Hepatocyte (in vitro differentiated cells): ENCODE measurements around the gene PTPN1.

Experiments
- CTCF ChIP-seq: fragments of 200-600 bp; sonication (generic); IDR thresholded peaks from 2 replicates; pipeline ENCODE4 v1.5.1; 2016; ENCODE audit warnings: antibody characterized with exemption, mild to moderate bottlenecking; ENCODE audit not compliant: poor library complexity
- EZH2 ChIP-seq: fragments of 200-600 bp; sonication (generic); IDR thresholded peaks from 2 replicates; pipeline ENCODE4 v1.6.1; 2016; ENCODE audit warnings: antibody characterized with exemption, mild to moderate bottlenecking, borderline replicate concordance
- EZH2phosphoT487 ChIP-seq: fragments of 200-600 bp; sonication (generic); IDR thresholded peaks from one replicate; pipeline ENCODE4 v1.6.1; 2018; ENCODE audit warnings: antibody characterized with exemption, mild to moderate bottlenecking, low read depth, moderate library complexity; ENCODE audit not compliant: unreplicated experiment, severe bottlenecking

GRCh38 chr20:50536333-50536732, 26.1 kb downstream of the PTPN1 start:
- TF ChIP-seq CTCF: no peak
- TF ChIP-seq EZH2phosphoT487: no peak
- TF ChIP-seq EZH2: no peak
